ENCODE results near the gene KCNH6.

KCNH6 gene

GRCh38 chr17:63498626-63499195 is 24.4 kb upstream of the KCNH6 start:
- DNase-seq (ENCODE audit: insufficient read length), result no peak
- TF ChIP-seq TAF1 (IDR thresholded peaks at IDR 0.05; ENCODE audit: borderline replicate concordance, low read depth, low read length) (no peak), POLR2A (IDR thresholded peaks at IDR 0.05; ENCODE audit: low read depth, low read length) (no peak), POLR2AphosphoS5 (IDR thresholded peaks at IDR 0.05; ENCODE audit: low read depth, low read length) (no peak)
- FAIRE-seq, result no peak

GRCh38 chr17:63500543-63501390 is 22.4 kb upstream of the KCNH6 start:
- DNase-seq (ENCODE audit: insufficient read length) (no peak), FAIRE-seq (no peak)
- TF ChIP-seq POLR2A (IDR thresholded peaks at IDR 0.05; ENCODE audit: low read depth, low read length), result no peak
- TF ChIP-seq POLR2AphosphoS5 (IDR thresholded peaks at IDR 0.05; ENCODE audit: low read depth, low read length), result no peak
- no peak for TF ChIP-seq TAF1 (IDR thresholded peaks at IDR 0.05; ENCODE audit: borderline replicate concordance, low read depth, low read length)

GRCh38 chr17:63503341-63503705 is 19.8 kb upstream of the KCNH6 start:
- DNase-seq (ENCODE audit: insufficient read length) (no peak), FAIRE-seq (no peak)
- TF ChIP-seq POLR2AphosphoS5 (IDR thresholded peaks at IDR 0.05; ENCODE audit: low read depth, low read length) (no peak), POLR2A (IDR thresholded peaks at IDR 0.05; ENCODE audit: low read depth, low read length) (no peak), TAF1 (IDR thresholded peaks at IDR 0.05; ENCODE audit: borderline replicate concordance, low read depth, low read length) (no peak)

DNA sequence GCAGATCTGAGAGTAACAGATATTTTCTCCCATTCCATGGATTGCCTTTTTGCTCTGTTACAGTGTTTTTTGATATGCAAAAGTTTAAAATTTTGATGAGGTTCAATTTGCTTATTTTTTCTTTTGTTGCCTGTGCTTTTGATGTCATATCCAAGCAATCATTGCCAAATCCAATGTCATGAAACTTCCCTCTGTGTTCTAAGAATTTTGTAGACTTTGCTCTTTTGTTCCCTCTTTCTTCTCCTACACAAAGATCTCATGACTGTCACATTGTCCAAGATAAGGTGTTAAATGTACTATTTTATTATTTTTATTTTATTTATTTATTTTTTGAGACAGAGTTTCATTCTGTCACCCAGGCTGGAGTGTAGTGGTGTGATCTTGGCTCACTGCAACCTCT is 18.9 kb upstream of the KCNH6 start:
- FAIRE-seq, result no peak
- no peak for DNase-seq (ENCODE audit: insufficient read length)
- TF ChIP-seq POLR2AphosphoS5 (IDR thresholded peaks at IDR 0.05; ENCODE audit: low read depth, low read length) (no peak), TAF1 (IDR thresholded peaks at IDR 0.05; ENCODE audit: borderline replicate concordance, low read depth, low read length) (no peak)

DNA sequence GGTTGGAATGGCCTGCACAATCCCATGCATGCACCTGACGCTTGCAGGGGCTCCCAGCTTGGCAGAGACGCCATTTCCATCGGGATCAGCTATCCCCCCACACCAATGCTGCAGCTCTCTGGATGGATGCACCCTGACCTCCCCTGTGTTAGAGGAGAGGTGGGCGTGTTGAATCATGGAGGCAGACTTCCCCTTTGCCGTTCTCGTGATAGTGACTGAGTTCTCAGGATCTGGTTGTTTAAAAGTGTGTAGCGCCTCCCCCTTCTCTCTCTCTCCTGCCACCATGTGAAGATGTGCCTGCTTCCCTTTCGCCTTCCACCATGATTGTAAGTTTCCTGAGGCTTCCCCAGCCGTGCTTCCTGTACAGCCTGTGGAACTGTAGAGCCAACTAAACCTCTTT is 17.8 kb upstream of the KCNH6 start:
- TF ChIP-seq TAF1 (IDR thresholded peaks at IDR 0.05; ENCODE audit: borderline replicate concordance, low read depth, low read length) (no peak), POLR2A (IDR thresholded peaks at IDR 0.05; ENCODE audit: low read depth, low read length) (no peak), POLR2AphosphoS5 (IDR thresholded peaks at IDR 0.05; ENCODE audit: low read depth, low read length) (no peak)
- no peak for FAIRE-seq
- DNase-seq (ENCODE audit: insufficient read length), result no peak

DNA sequence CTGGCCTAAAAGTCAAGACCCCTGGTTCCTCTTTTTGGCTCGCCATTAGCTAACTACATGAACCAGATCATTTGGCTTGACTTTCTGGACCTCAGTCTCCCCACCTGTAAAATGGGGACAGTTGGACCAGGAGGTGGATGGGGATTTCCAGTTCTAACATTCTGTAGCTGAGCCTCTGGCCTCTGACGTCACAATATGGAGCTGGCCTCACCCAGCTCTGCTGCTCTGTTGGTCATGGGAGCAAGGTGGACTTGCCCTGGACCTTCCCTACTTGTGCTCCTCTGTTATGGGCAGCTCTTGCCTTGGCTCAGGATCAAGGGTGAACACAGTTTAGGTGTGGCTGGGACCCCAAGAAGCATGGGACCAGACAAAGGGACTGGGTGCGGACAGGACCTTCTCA is 16.5 kb upstream of the KCNH6 start:
- FAIRE-seq, result no peak
- no peak for DNase-seq (ENCODE audit: insufficient read length)
- TF ChIP-seq POLR2A (IDR thresholded peaks at IDR 0.05; ENCODE audit: low read depth, low read length), result no peak
- no peak for TF ChIP-seq POLR2AphosphoS5 (IDR thresholded peaks at IDR 0.05; ENCODE audit: low read depth, low read length)
- no peak for TF ChIP-seq TAF1 (IDR thresholded peaks at IDR 0.05; ENCODE audit: borderline replicate concordance, low read depth, low read length)

- FAIRE-seq, result no peak
- TF ChIP-seq POLR2AphosphoS5 (IDR thresholded peaks at IDR 0.05; ENCODE audit: low read depth, low read length) (no peak), POLR2A (IDR thresholded peaks at IDR 0.05; ENCODE audit: low read depth, low read length) (no peak), TAF1 (IDR thresholded peaks at IDR 0.05; ENCODE audit: borderline replicate concordance, low read depth, low read length) (no peak)
- DNase-seq (ENCODE audit: insufficient read length), result no peak
Measured at GRCh38 chr17:63511331-63511730, 11.8 kb upstream of the KCNH6 start.

GRCh38 chr17:63512388-63512787 is 10.8 kb upstream of the KCNH6 start:
- TF ChIP-seq POLR2A (IDR thresholded peaks at IDR 0.05; ENCODE audit: low read depth, low read length) (no peak), TAF1 (IDR thresholded peaks at IDR 0.05; ENCODE audit: borderline replicate concordance, low read depth, low read length) (no peak), POLR2AphosphoS5 (IDR thresholded peaks at IDR 0.05; ENCODE audit: low read depth, low read length) (no peak)
- FAIRE-seq, result no peak
- DNase-seq (ENCODE audit: insufficient read length), result no peak

DNA sequence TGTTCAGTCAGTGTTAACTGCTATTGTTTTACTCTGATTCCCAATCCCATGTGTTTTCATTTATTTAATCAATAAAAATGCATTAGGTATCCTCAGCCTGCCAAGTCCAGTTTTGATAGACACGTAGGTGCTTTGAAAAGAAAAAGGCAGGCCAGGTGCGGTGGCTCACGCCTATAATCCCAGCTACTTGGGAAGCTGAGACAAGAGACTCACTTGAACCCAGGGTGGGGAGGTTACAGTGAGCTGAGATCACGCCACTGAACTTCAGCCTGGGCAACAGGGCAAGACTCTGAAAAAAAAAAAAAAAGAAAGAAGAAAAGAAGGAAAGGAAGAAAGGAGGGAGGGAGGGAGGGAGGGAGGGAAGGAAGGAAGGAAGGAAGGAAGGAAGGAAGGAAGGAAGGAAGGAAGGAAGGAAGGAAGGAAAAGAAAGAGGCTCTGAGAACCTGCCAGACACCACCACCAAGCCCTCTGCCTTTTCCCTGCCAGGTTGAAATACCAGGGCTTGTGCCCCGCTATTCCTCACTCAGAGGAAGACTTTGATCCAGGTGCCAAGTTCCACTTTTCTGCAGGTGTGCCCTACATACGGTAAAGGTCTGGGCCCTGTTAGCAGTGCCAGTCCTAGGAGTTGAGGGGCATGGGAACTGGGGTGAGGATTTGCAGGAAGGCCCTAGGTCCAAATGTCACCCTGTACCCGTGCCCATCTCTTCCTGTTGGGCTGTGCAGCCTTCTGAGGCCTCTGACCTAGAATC is 10.1 kb upstream of the KCNH6 start:
- no peak for TF ChIP-seq POLR2AphosphoS5 (IDR thresholded peaks at IDR 0.05; ENCODE audit: low read depth, low read length)
- no peak for TF ChIP-seq TAF1 (IDR thresholded peaks at IDR 0.05; ENCODE audit: borderline replicate concordance, low read depth, low read length)
- DNase-seq (ENCODE audit: insufficient read length) (no peak), FAIRE-seq (no peak)

GRCh38 chr17:63514477-63514876 is 8.7 kb upstream of the KCNH6 start:
- FAIRE-seq (no peak), DNase-seq (ENCODE audit: insufficient read length) (no peak)
- no peak for TF ChIP-seq POLR2A (IDR thresholded peaks at IDR 0.05; ENCODE audit: low read depth, low read length)
- no peak for TF ChIP-seq TAF1 (IDR thresholded peaks at IDR 0.05; ENCODE audit: borderline replicate concordance, low read depth, low read length)
- no peak for TF ChIP-seq POLR2AphosphoS5 (IDR thresholded peaks at IDR 0.05; ENCODE audit: low read depth, low read length)

DNA sequence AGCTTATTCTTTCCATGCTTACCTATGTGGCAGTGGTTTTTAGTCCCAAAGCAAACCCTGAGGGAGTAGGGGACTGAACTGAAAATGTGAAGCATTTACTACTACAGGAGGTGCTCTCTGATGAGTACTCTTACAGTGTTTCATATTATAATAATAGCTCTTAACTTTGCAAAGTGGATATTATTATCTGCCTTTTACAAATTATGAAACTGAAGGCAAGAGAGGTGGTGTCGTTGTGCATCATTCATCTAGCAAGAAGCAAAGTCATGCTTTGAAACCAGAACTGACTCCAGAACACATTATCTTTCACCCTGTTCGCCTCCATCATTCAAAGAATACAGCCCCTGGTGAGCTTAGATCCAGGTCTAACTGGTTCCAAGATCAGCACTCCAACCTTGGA is 8.2 kb upstream of the KCNH6 start:
- TF ChIP-seq POLR2A (IDR thresholded peaks at IDR 0.05; ENCODE audit: low read depth, low read length) (no peak), POLR2AphosphoS5 (IDR thresholded peaks at IDR 0.05; ENCODE audit: low read depth, low read length) (no peak), TAF1 (IDR thresholded peaks at IDR 0.05; ENCODE audit: borderline replicate concordance, low read depth, low read length) (no peak)
- no peak for FAIRE-seq

GRCh38 chr17:63515426-63515825 is 7.7 kb upstream of the KCNH6 start:
- no peak for DNase-seq (ENCODE audit: insufficient read length)
- TF ChIP-seq POLR2AphosphoS5 (IDR thresholded peaks at IDR 0.05; ENCODE audit: low read depth, low read length), result no peak
- no peak for TF ChIP-seq POLR2A (IDR thresholded peaks at IDR 0.05; ENCODE audit: low read depth, low read length)
- no peak for TF ChIP-seq TAF1 (IDR thresholded peaks at IDR 0.05; ENCODE audit: borderline replicate concordance, low read depth, low read length)
- FAIRE-seq, result no peak

More for the DNA sequence above, 8.2 kb upstream of the KCNH6 start:
- DNase-seq (ENCODE audit: insufficient read length), result no peak
